ENCODE data around the gene ANO1. TPM values are rescaled to one million over a fixed set of nuclear protein-coding genes. Genes with fewer than 3 reads are reported as not detected.

Gene ANO1
- polyA plus RNA-seq, 12 donors, result 6.4 to 33.6 (median 9.7) TPM; not detected in 1

- no peak for DNase-seq
Observed at GRCh38 chr11:70164705-70165104, 86.6 kb downstream of the ANO1 start.

DNA sequence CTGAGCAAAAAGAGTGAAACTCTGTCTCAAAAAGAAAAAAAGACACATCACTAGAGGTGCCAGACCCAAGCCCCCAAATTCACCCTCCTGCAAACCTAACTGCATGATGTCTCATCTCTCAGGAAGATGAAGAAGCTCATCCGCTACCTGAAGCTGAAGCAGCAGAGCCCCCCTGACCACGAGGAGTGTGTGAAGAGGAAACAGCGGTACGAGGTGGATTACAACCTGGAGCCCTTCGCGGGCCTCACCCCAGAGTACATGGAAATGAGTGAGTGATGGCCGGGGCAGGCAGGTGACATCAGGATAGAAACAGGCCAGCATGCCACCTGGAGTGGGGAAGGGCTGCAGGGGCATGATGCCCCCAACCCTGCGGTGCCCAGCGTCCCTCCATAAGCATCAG lies 89.0 kb downstream of the ANO1 start:
- DNase-seq, result no peak

DNA sequence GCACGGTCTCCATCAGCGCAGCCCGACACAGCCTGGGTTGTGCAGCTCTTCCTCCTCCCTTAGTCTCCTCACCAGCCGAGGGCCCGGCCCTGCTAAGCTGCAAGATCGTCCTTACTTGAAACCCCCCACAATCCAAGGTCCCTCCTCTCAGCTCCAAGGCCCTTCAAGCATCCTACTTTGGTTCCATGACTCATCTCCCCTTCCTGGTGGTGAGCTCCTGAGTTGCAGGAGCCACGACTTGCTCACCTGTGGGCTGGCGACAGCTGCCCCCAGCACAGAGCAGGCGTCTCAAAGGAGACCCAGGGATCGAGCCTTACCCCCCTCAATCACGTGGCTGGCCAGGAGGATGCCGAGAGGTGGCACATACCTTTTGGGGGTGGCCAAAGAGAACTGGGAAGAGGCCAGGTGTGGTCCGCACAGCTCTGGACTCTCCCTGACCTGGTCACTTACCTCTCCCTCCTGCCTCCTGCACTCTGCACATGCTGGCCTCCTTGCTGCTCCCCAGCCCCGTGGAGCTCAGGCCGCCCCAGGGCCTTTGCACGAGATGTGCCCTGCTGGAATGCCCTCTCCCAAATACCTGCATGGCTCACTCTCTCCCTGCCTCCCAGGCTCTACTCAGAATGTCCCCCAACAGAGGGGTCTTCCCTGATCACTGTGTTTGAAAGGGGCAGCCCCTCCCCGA lies 89.7 kb downstream of the ANO1 start:
- no peak for DNase-seq

DNA sequence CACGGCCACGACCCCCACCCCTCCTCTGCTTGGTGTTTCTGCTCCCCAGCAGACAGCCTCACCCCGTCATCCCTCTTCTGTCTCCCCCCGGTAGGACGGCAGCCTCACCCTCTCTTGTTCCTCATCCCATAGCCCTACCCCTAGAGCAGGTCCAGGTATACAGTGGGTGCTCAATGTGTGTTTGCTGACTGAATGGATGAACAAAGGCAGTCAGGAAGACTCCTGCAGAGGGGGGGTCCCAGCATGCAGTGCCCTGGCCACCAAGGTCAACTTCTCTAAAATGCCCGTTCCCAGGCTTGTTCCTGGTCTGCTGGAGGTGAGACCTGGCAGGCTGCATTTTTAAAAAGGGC lies 90.3 kb downstream of the ANO1 start:
- no peak for DNase-seq

GRCh38 chr11:70169127-70169526 lies 91.0 kb downstream of the ANO1 start:
- DNase-seq, result no peak

GRCh38 chr11:70169632-70170031 lies 91.5 kb downstream of the ANO1 start:
- no peak for DNase-seq

DNA sequence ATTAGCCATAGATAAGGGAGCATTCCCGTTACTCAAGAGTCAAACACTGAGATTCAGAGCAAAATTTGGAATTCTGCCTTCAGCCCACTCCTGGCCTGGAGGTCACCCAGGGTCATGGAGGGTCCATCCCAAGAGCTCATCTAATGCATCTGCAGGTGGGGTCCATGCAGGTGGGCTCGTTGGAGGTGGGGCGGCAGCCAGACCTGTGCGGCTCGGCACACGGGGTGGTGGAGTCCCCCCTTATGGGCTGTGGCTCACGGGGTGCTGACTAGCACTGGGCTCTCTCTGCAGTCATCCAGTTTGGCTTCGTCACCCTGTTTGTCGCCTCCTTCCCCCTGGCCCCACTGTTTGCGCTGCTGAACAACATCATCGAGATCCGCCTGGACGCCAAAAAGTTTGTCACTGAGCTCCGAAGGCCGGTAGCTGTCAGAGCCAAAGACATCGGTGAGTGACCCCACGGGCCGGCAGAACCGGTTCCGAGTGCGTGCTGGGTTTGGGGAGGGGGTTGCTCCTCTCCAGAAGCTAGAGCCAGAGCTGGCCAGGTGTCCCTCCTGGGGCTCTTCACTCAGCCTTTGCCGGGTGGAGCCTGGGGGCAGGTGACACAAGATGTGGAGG lies 92.6 kb downstream of the ANO1 start:
- no peak for DNase-seq

- no peak for DNase-seq
Observed at GRCh38 chr11:70173018-70173417, 94.9 kb downstream of the ANO1 start.

- DNase-seq, result no peak
Observed at GRCh38 chr11:70174547-70175235, 96.6 kb downstream of the ANO1 start.

DNA sequence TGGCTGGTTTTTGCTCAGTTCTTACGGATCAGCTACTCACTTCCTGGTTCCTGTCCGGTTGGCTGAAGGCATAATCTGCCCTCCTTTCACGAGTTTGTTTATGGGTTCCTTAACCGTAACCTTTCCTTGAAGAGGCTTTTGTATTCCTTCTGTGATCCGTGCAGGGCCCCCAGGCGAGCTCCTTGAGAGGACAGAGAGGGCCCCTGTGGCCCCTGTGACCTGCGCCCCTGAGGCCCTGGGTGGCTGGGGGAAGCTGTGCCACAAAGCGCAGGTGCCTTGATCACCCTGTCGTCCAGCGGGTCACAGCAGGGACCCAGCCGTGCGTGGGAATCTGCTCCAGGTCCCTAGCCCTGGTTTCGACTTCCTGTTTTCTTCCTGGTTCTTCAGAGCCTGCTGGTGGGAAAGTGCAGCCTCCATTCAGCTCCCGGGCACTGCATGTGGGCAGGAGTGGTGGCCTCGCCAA lies 97.2 kb downstream of the ANO1 start:
- DNase-seq, result no peak

DNA sequence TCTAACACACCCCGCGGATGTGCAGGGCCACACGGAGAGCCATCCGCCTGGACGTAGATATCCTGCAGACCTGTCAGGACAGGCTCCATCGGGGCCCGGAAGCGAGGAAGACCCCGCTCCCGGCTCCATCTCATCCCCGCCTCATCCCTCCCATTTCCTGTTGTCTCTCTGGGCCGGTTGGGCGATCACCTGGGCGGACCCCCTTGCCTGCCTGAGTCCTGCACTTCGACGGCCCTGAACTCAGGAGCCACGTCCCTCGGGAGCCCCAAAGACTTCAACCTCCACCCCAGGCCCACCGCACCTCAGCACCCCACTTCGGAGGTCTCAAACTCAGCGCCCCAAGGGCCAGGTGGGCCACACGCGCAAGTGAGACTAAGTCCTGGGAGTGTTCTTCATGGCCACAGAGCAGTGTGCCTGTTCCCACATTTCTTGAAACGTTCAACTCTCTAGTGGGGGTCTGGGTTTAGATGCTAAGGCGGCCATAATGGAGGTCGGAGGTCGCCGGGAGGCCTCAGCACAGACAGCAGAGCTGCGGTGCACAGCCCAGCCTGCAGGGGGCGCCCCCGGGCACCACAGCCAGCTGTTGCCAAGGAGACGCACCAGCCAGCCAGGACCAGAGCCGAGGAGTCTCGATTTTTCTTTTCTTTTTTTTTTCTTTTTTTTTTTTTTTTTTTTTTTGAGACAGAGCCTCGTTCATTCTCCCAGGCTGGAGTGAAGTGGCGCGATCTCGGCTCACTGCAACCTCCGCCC lies 99.0 kb downstream of the ANO1 start:
- no peak for DNase-seq

DNA sequence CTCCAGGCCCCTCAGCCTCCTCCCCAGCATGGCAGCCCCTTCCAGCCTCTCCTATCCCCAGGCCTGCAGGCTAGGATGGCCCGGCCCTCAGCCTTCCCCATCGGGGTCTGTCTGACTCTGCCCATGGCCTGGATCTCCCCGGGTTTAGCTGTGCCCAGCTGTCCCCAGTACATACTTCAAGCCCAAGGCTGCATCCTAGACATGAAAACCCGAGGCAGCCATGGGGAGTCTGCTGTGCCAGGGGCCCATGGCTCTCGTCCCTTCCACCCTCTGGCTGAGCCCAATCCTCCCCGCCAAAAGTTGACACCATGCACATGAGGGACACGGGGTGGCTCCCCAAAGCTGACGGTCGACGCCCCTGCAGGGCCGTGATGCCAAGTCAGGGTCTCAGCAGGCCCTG lies 102.8 kb downstream of the ANO1 start:
- no peak for DNase-seq

DNA sequence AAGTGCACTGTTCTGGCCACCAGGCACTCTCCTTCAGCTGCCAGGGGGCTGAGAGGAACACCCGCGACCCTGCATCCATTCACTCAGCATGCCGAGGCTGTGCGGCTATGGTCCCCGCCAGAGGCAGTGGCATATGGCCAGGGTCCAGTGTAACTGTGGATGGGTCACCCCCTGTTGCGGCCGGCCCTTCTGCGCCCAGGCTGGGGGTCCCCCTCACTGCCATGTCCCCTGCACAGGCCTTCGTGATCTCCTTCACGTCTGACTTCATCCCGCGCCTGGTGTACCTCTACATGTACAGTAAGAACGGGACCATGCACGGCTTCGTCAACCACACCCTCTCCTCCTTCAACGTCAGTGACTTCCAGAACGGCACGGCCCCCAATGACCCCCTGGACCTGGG lies 104.1 kb downstream of the ANO1 start:
- DNase-seq, result no peak

GRCh38 chr11:70183032-70183431 lies 104.9 kb downstream of the ANO1 start:
- no peak for DNase-seq

DNA sequence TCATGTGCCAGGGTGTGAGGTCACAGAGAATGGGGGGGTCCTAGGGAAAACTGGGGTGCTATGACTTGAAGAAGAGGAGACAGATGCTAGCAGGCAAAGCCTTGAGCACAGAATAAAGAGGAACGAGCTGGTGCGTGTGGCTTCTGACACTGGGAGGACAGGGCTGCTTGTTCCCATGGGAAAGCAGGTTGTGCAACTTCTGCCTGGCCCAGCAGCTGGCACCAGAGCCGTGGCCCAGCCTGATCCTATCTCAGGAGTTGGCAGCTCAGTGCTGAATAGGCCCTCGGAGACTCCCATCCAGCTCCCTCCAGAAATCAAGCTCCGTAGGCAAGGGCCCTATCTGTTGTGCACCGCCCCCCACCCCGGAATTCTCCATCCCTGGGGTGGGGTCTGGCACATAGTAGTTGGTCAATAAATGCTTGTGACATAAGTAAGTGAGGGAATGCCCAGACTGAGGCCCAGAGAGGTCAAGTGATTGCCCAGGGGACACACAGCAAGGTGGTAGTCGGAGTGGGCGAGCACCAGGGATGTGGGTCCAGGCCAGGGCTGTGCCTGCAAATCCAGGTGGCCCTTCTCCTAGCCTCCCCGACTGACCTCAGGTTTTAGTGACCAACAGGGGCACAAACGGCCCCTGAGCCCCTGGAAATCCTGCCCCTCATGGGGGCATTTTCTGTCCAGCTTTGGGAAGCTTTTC lies 105.5 kb downstream of the ANO1 start:
- DNase-seq, result no peak

DNA sequence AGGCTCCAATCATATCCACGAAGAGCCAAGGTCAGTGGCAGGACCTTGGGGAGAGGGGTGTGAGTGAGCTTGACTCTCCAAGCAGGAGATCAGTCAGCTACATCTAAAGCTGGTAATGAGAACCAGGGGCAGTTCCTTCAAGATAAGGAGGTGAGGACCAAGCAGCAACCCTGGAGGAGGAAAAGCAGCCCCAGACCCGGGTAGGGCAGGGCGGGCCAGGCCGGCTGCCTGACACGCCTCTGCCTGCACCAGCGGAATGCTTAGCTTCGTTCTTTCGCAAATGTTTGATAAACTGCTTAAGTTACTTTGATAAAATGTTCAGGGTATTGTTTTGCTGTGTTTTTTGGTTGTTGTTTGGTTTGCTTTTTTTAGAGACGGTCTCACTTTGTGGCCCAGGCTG lies 106.3 kb downstream of the ANO1 start:
- no peak for DNase-seq

DNA sequence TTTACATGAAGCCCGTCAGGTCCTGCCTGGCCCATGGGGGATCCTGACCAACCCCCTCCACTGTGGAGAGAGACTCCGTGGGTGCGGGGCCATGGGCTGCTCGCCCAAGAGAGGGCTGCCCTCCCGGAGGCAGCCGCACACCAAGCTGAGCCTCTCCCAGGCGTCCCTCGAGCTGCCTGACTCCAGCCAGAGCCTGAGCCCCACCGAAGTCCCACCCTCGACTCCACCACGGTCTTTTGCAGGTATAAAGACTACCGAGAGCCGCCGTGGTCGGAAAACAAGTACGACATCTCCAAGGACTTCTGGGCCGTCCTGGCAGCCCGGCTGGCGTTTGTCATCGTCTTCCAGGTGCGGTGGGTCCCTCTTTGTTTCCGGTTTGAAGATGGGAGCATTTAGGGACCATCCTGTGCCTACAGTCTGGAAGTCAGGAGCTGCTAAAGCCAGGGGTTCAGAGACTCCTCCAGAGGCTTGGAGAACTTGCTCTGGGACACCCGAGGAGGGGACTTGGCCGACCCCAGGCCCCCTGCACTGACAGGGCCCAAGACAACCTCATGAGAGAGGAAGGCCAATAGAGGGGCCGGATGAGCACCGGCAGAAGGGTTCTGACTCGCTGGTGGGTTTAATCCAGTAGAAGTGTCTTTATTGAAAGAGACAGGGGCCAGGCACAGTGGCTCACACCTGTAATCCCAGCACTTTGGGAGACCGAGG lies 107.4 kb downstream of the ANO1 start:
- no peak for DNase-seq

GRCh38 chr11:70186420-70186819 lies 108.3 kb downstream of the ANO1 start:
- DNase-seq, result no peak

DNA sequence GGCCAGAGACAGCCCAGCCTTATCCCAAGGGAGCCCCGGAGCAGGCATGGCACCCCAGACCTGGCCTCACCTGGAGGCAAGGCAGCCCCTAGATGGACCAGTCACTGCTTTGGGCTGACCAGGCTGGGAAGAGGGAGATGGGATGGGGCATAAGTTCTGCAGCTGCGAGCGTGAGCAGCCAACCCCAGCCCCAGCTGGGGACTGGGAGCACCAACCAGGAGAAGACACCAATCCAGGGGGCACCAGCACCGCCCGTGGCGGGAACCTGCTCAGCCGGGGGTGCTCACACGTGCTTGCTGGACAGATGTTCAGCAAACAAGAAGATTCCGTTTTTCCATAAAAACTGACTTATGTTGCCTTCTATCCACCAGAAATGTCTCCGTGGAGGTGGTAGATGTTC lies 108.8 kb downstream of the ANO1 start:
- DNase-seq, result no peak

GRCh38 chr11:70187771-70188170 lies 109.7 kb downstream of the ANO1 start:
- DNase-seq, result no peak

DNA sequence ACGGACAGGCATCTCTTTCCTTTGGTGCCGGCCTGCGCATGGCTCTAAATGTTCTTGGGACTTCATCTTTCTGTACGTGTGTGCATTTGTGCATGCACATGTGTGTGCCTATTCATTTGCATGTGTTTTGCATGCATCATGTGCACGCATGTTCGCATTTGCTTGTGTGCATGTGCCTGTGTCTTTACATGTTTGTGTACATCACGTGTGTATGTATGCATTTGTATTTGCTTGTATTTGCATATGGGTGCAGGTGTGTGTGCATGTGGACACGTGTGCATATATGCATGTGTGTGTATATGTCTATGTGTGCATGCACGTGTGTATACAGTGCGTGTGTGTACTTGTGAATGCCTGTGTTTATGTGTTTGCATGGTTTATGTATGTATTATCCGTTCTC lies 111.5 kb downstream of the ANO1 start:
- DNase-seq, result no peak

All from muscle of arm (tissue), 12 donors.